ENCODE measurements around the gene MARK3. TPM values are rescaled to one million over a fixed set of nuclear protein-coding genes. Genes with fewer than 3 reads are reported as not detected.

MARK3 gene
- total RNA-seq, 1 experiment from 2014 or later = 81.9 TPM

- peaks cover 15% of the 10 kb centered on the region for H3K27me3 Mint-ChIP-seq (ENCODE audit: low read depth)
These were observed 150.8 kb downstream of the MARK3 start for GRCh38 chr14:103535891-103536565.

More at GRCh38 chr14:103535891-103536565, 150.8 kb downstream of the MARK3 start:
- Histone ChIP-seq H3K23ac (ENCODE audit: insufficient read length, low read depth, low read length) (no peak overlapping the region), H4K5ac (ENCODE audit: insufficient read length, low read depth, low read length) (no peak overlapping the region), H3K18ac (ENCODE audit: insufficient read length, low read depth, low read length) (no peak overlapping the region), H3K27me3 (ENCODE audit: insufficient read depth, low read length) (no peaks in the 10 kb centered on the region), H3T11ph (ENCODE audit: low read length) (no peak overlapping the region), H3K14ac (ENCODE audit: insufficient read depth, low read length) (no peak overlapping the region; the same call in 1 of the 2 replicates), H2BK20ac (ENCODE audit: low read depth, low read length, poor library complexity, severe bottlenecking) (no peak overlapping the region), H2BK15ac (ENCODE audit: low read depth, low read length) (no peak overlapping the region), H3K9me3 (ENCODE audit: control insufficient read depth, low read depth, low read length) (no peaks in the 10 kb centered on the region), H3K9ac (ENCODE audit: extremely low read depth, insufficient read length, low read length) (no peak overlapping the region), H4K91ac (ENCODE audit: insufficient read length, low read depth, low read length) (no peak overlapping the region), H3K56ac (ENCODE audit: insufficient read length, low read depth, low read length) (no peak overlapping the region), H4K20me1 (ENCODE audit: control insufficient read depth, insufficient read depth, insufficient read length) (peaks cover under 1% of the 10 kb centered on the region), H3K4me1 (ENCODE audit: insufficient read depth, low read length) (no peaks in the 10 kb centered on the region), H3K4ac (ENCODE audit: low read depth, low read length) (no peak overlapping the region), H3K79me1 (ENCODE audit: insufficient read depth, low read depth, low read length, poor library complexity, severe bottlenecking) (no peaks in the 10 kb centered on the region), H2BK12ac (ENCODE audit: insufficient read length, low read depth, low read length) (no peak overlapping the region), H3K4me2 (ENCODE audit: insufficient read depth, insufficient read length, low read length) (no peak overlapping the region), H4K8ac (replicated peaks; ENCODE audit: insufficient read length, low read depth, low read length) (no peak overlapping the region), H2AFZ (ENCODE audit: low read length) (no peak overlapping the region), H2AK5ac (ENCODE audit: insufficient read length, low read length) (no peak overlapping the region), H3K23me2 (ENCODE audit: insufficient read length, low read depth, low read length, poor library complexity, severe bottlenecking) (no peaks in the 10 kb centered on the region), H2BK5ac (ENCODE audit: insufficient read length, low read length) (no peak overlapping the region), H3K27ac (ENCODE audit: insufficient read length, low read depth, low read length) (no peak overlapping the region), H3K79me2 (ENCODE audit: insufficient read depth, low read length) (no peaks in the 10 kb centered on the region), H2BK120ac (ENCODE audit: low read depth, low read length, poor library complexity, severe bottlenecking) (no peak overlapping the region)
- H3K4me1 Mint-ChIP-seq = peaks cover 0 to 10% of the 10 kb centered on the region in 2 experiments; a peak in 3 of 4 replicates
- H3K36me3 Mint-ChIP-seq (ENCODE audit: insufficient read depth in 1 of 3, low read depth in 3 of 3) = peaks cover 0 to 3% (median 2%) of the 10 kb centered on the region in 3 experiments; a peak in 2 of 7 replicates
- no peak for DNase-seq
- WGBS (ENCODE audit: extremely low coverage, insufficient read length, low lambda C conversion rate) = no CpG with 5 or more reads among the region's 11 CpGs
- no peaks in the 10 kb centered on the region for H3K9me3 Mint-ChIP-seq
- no peak for TF ChIP-seq CTCF (conservative IDR thresholded peaks at IDR 0.05)
- no peak overlapping the region; a peak in 1 of 5 replicates for H3K4me3 Mint-ChIP-seq
- no peak overlapping the region for H3K27ac Mint-ChIP-seq

All from H9 (cell line).